Epithelial cell of proximal tubule (primary cell): Measurements from ENCODE around the gene SYTL3. TPM values are rescaled to one million over a fixed set of nuclear protein-coding genes. Genes with fewer than 3 reads are reported as not detected.
"Not testable (repeated sequence)": the region's sequence is repeated elsewhere in the genome, so short reads cannot be mapped to it uniquely, and the experiment has no call there.

Experiments used
- DNase-seq: peaks from one replicate; pipeline ENCODE4 v3.0.0-alpha.2; 2011; ENCODE audit warnings: low read depth
- H3K4me3 ChIP-seq: 2 replicates; pipeline ENCODE4 v1.5.1; 2011; ENCODE audit warnings: low read depth, mild to moderate bottlenecking, low read length
- total RNA-seq: library from RNA; depleted of rRNA; stranded (reverse); fragments of >200 nt; gene quantifications from 2 replicates; pipeline ENCODE4 v1.2.3, GENCODE V29; 2015
- TF ChIP-seq, protein P1 (sequence below): conservative IDR thresholded peaks from 2 replicates; pipeline ENCODE4 v1.5.1; 2012; ENCODE audit warnings: low read depth, mild to moderate bottlenecking, low read length

The SYTL3 gene
- total RNA-seq, 1 donor from 2014 or later, result 11.0 TPM

DNA sequence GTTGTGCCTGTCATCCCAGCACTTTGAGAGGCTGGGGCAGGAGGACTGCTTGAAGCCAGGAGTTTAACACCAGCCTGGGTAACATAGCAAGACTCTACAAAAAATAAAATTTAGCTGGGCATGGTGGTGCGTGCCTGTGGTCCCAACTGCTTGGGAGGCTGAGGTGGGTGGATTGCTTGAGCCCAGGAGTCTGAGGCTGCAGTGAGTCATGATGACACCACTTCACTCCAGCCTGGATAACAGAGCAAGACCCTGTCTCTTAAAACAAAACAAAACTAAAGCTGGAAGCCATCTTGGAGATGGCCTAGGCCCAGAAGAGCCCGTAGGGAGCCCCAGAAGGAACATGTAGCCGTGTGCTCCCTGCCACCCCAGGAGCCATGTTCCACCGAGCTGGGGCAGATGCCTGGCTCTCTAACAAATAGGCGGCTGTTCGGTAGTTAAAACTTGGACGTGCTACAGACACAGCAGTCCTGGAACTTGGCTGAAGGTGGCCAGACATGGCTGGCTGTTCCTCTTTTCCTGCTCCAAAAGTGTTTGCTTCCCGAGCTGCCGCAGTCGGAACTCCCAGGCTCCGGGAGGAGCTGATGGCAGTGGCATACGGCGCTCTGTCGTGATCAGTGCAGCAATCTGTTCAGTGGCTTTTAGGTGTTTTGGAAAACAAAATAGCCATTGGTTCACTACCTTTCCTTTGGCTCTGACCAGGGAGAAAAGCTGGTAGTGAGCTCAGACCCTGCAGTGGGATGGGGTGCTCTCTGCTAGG lies 42.3 kb upstream of the SYTL3 start:
- no peak overlapping the region for H3K4me3 ChIP-seq
- no peak for DNase-seq
- TF ChIP-seq, protein P1, sequence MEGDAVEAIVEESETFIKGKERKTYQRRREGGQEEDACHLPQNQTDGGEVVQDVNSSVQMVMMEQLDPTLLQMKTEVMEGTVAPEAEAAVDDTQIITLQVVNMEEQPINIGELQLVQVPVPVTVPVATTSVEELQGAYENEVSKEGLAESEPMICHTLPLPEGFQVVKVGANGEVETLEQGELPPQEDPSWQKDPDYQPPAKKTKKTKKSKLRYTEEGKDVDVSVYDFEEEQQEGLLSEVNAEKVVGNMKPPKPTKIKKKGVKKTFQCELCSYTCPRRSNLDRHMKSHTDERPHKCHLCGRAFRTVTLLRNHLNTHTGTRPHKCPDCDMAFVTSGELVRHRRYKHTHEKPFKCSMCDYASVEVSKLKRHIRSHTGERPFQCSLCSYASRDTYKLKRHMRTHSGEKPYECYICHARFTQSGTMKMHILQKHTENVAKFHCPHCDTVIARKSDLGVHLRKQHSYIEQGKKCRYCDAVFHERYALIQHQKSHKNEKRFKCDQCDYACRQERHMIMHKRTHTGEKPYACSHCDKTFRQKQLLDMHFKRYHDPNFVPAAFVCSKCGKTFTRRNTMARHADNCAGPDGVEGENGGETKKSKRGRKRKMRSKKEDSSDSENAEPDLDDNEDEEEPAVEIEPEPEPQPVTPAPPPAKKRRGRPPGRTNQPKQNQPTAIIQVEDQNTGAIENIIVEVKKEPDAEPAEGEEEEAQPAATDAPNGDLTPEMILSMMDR, result no peak

DNA sequence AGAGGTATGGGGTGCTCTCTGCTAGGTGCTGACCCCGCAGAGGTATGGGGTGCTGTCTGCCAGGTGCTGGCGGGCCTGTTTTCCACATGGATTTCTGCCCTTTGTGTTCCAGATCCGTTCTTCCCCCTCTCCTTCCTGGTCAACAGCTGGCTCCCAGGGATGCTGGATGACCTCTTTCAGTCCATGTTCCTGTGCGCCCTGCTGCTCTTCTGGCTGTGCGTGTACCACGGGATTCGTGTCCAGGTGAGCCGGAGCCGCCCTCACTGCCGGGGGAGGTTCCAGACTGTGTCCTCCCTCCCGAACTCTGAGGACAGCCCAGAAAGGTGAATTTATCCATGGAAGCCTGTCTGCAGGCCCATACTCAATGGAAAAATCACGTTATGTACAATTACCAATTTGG lies 41.6 kb upstream of the SYTL3 start:
- no peak overlapping the region for H3K4me3 ChIP-seq
- DNase-seq, result no peak
- TF ChIP-seq, protein P1, result no peak

- TF ChIP-seq, protein P1, result no peak
- H3K4me3 ChIP-seq, result no peak overlapping the region
- no peak for DNase-seq
Measured at GRCh38 chr6:158609455-158610155, 40.2 kb upstream of the SYTL3 start.

DNA sequence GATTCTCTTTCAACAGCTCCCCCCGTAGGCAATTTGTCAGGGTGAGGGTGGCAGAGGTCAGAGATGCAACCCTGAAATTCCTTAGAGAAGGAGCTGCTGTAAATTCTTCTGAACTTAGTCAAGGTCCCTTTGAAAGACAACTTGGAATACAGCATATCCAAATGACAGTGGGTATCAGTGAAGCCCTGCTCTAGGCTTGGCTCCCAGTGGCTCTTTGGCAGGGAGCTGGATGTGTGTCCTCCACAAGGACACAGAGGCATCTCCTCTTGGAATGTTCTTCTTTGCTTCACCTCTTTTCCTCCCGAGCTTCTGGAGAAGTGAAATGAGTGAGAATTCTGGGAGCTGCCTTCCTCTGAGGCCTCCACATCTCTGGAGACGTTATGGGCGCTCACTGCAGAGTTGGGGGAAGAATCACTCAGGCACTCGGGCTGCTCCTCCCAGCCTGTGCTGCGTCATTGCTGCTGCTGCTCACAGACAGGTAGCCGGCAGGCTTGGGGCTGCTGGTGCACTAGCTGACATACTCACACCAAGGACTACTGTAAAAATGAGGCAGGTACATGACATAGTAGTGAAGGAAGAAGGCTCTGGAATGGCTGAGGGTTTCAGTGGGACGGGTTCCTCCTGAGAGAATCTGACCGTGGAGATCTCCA lies 39.4 kb upstream of the SYTL3 start:
- DNase-seq, result no peak
- TF ChIP-seq, protein P1, result no peak
- H3K4me3 ChIP-seq, result no peak overlapping the region

- no peak overlapping the region for H3K4me3 ChIP-seq
- TF ChIP-seq, protein P1, result no peak
- no peak for DNase-seq
Measured at GRCh38 chr6:158611039-158611438, 38.8 kb upstream of the SYTL3 start.

DNA sequence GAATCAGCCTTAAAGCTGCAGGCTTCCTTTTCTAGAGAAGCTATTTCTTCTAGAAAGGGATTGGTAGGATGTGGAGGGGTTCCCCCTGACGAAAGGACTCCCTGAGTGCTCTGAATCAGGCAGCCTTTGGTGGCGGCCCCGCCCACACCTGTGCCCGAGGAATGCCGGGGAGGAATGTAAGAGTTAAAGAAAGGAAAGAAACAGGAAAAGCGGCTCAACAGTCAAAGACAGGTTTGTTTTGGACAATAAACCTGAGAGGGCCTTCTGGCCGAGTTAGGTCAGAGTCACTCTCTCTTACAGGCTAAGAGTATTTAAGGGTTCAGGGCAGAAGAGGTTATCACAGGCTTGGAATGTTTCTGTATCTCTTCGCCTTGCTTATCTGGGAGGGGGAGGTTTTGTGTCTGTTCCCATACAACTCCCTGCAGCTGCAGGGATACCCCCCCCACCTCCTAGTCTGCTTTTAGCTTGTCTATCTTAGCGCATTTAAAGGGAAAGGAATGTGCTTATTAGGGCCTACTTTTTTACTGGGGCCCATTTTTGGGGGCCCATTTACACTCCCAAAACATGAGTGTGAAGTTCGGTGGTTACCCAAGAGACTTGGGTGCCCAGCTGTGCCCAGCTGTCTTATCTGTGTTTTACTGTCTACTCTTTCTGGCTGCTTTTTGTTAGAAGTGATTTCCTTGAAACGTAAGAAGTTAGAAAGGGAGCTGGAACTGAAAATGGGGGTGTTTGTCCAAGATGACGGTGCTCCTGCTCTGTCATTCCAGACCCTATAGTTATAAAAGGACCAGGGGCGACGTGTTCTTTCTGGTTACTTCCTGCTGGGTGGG lies 38.1 kb upstream of the SYTL3 start:
- H3K4me3 ChIP-seq, result no peak overlapping the region
- no peak for DNase-seq

DNA sequence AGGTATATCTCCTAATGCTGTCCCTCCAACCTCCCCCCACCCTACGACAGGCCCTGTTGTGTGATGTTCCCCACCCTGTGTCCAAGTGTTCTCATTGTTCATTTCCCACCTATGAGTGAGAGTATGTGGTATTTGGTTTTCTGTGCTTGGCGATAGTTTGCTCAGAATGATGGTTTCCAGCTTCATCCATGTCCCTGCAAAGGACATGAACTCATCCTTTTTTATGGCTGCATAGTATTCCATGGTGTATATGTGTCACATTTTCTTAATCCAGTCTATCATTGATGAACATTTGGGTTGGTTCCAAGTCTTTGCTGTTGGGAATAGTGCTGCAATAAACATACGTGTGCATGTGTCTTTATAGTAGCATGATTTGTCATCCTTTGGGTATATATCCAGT lies 35.2 kb upstream of the SYTL3 start:
- not testable (repeated sequence) for DNase-seq, H3K4me3 ChIP-seq

More for the DNA sequence above, 38.1 kb upstream of the SYTL3 start:
- TF ChIP-seq, protein P1, result no peak

DNA sequence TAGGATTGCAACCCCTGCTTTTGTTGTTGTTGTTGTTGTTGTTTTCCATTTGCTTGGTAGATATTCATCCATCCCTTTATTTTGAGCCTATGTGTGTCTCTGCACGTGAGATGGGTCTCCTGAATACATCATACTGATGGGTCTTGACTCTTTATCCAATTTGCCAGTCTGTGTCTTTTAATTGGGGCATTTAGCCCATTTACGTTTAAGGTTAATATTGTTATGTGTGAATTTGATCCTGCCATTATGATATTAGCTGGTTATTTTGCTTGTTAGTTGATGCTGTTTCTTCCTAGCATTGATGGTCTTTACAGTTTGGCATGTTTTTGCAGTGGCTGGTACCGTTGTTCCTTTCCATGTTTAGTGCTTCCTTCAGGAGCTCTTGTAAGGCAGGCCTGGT lies 31.6 kb upstream of the SYTL3 start:
- not testable (repeated sequence) for DNase-seq, H3K4me3 ChIP-seq
